ENCODE measurements around the gene TMEM30A. TPM values are rescaled to one million over a fixed set of nuclear protein-coding genes. Genes with fewer than 3 reads are reported as not detected.

The TMEM30A gene
- total RNA-seq, 5 donors from 2014 or later (not counting 1 experiment from before 2014, with no cell fraction given): 43.4 to 67.6 (median 55.1) TPM

DNA sequence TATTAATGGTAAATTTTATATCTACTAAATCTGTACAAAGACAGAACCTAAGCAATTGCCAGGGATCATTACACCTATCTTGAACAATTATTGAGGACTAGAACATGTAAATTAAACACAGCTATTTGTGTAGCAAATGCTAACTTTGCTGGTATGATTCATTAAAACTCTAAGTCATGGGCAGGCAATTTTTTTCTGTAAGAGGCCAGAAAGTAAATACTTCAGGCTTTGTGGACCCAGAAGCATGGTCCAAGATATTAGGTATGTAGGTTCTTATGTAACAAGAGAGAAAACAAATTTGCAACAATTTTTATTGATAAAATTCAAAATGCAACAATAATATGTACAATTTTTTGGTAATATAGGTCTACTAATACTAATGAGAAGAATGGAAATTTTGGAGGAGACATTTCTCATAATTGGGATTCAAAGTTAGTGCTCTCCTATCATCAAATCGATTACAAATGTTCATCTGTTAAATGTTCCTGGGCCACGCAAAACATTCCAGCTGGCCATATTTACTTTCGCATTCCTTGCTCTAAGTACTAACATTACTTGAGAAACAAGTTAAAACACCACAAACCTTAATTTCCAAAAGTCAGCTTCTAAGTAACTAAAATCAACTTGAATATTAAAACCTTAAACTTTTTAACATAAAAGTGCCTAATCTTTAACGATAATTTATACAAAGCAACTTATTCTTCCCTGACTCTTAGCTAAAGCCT lies 4.3 kb downstream of the TMEM30A start:
- DNase-seq (no peak), ATAC-seq (replicated peaks in 1 of 4) (no peak)
- WGBS (ENCODE audit: insufficient coverage): 100% methylated on average over 3 of the region's 4 CpGs
- Histone ChIP-seq H3K4me1 (ENCODE audit: control insufficient read depth in 1 of 2, extremely low read depth in 1 of 2, insufficient read depth in 2 of 2, low read length in 2 of 2) (peaks cover 12 to 17% of the 10 kb centered on the region in 2 experiments), H3K9me3 (no peaks in the 10 kb centered on the region), H3K27me3 (replicated peaks in 1 of 2; ENCODE audit: control insufficient read depth in 2 of 2, extremely low read depth in 1 of 2, insufficient read depth in 2 of 2, low read length in 1 of 2) (no peaks in the 10 kb centered on the region), H3K4me3 (ENCODE audit: control insufficient read depth in 1 of 2, extremely low read depth in 1 of 2, low read length in 1 of 2) (no peak overlapping the region), H3K36me3 (ENCODE audit: control insufficient read depth in 2 of 2, extremely low read depth in 1 of 2, insufficient read depth in 1 of 2, low read length in 1 of 2) (peaks cover 0 to 8% of the 10 kb centered on the region in 2 donors), H3K27ac (ENCODE audit: low read length) (no peak overlapping the region)
- ChIA-PET POLR2A (interaction anchor here in 1 of 2 donors (1.2 kb wide), 1 partner anchor 40 kb away, joined by 3 read pairs; no protein-coding TSS in a partner anchor), CTCF (interaction anchor here (0.9 to 4.5 kb wide), 6 partner anchors 13 to 282 kb away, joined by 3 to 20 read pairs (median 4); no protein-coding TSS in a partner anchor)
- no peaks in the 10 kb centered on the region for H3K9me3 Mint-ChIP-seq
- peaks cover 60 to 62% (median 61%) of the 10 kb centered on the region in 3 donors for H3K4me1 Mint-ChIP-seq
- H3K27me3 Mint-ChIP-seq: no peaks in the 10 kb centered on the region
- H3K4me3 Mint-ChIP-seq: peak overlapping the region in 1 of 3 donors; percentile 23
- peaks cover 10% of the 10 kb centered on the region for H3K36me3 Mint-ChIP-seq
- no peak overlapping the region for H3K27ac Mint-ChIP-seq

DNA sequence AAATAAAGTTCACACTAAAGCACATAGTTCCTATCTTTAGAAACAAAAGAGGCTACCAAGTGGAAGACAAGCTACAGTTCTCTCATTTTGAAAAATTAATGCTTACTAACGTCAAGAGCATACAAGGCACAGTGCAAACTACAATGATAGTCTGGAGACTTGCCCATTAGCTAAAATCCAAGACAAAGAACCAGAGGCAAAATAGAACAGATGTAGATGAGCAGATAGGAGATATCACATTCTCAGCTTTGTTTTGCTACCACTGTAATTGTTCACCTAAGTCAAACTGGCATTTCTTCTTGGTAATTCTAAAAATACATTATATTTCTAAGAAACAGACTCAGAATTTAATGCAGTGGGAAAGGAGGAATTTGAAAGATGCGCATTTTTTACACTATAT lies 5.2 kb downstream of the TMEM30A start:
- peaks cover 12 to 15% of the 10 kb centered on the region in 2 experiments for H3K4me1 ChIP-seq (ENCODE audit: control insufficient read depth in 1 of 2, extremely low read depth in 1 of 2, insufficient read depth in 2 of 2, low read length in 2 of 2)
- ChIA-PET POLR2A (interaction anchor here in 1 of 2 donors (1.2 kb wide), 1 partner anchor 39 kb away, joined by 3 read pairs; no protein-coding TSS in a partner anchor), CTCF (interaction anchor here (0.8 to 4.5 kb wide), 5 partner anchors 12 to 1546 kb away, joined by 3 to 20 read pairs (median 5); no protein-coding TSS in a partner anchor)
- no peak overlapping the region for H3K4me3 ChIP-seq (ENCODE audit: control insufficient read depth in 1 of 2, extremely low read depth in 1 of 2, low read length in 1 of 2)
- H3K27me3 Mint-ChIP-seq: no peaks in the 10 kb centered on the region
- WGBS (ENCODE audit: insufficient coverage): no CpG with 5 or more reads among the region's 2 CpGs
- H3K4me1 Mint-ChIP-seq: peaks cover 66 to 70% (median 69%) of the 10 kb centered on the region in 3 donors
- H3K36me3 Mint-ChIP-seq: peaks cover 16% of the 10 kb centered on the region
- no peaks in the 10 kb centered on the region for H3K9me3 ChIP-seq
- H3K27me3 ChIP-seq (replicated peaks in 1 of 2; ENCODE audit: control insufficient read depth in 2 of 2, extremely low read depth in 1 of 2, insufficient read depth in 2 of 2, low read length in 1 of 2): no peaks in the 10 kb centered on the region
- peak overlapping the region in 1 of 2 donors; percentile 44 for H3K27ac Mint-ChIP-seq
- no peak for ATAC-seq (replicated peaks in 1 of 4)
- H3K36me3 ChIP-seq (ENCODE audit: control insufficient read depth in 2 of 2, extremely low read depth in 1 of 2, insufficient read depth in 1 of 2, low read length in 1 of 2): peaks cover 0 to 8% of the 10 kb centered on the region in 2 donors
- H3K27ac ChIP-seq (ENCODE audit: low read length): no peak overlapping the region
- H3K4me3 Mint-ChIP-seq: no peak overlapping the region
- no peaks in the 10 kb centered on the region for H3K9me3 Mint-ChIP-seq
- DNase-seq: no peak

DNA sequence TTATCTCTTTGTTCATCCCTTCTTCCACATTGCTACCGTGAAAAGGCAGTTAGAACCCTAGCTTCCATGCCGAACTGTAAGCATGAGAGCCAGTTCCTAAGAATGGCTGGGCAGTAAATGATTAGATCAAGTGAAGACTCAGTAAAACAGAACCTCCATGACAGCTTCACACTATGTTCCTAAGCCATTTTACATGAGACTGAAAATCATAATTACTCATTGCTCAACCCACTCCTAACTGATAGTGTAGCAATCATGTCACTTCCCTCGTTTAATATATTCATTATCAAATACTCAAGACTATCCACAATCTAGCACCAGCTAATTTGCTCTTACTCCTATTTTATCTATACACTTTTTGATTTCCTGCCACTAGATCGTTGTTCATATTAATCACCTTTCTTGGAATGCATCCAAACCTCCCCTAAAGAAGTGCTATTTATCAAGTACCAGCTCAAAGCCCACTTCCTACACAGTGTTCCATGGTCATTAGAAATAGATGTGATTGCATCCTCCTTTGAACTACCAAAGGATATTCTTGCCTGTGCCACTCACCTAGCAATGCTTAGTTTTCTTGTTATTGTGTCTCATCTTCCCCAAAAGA lies 6.0 kb downstream of the TMEM30A start:
- Mint-ChIP-seq H3K36me3 (peaks cover 24% of the 10 kb centered on the region), H3K4me3 (peak overlapping the region in 1 of 3 donors; percentile 0), H3K27me3 (no peaks in the 10 kb centered on the region), H3K27ac (peak overlapping the region; percentile 2 to 17), H3K4me1 (peaks cover 75 to 79% (median 77%) of the 10 kb centered on the region in 3 donors), H3K9me3 (no peaks in the 10 kb centered on the region)
- ChIA-PET POLR2A (no interaction called here), CTCF (interaction anchor here (0.5 to 4.5 kb wide), 3 partner anchors 11 to 198 kb away, joined by 3 to 20 read pairs (median 3); no protein-coding TSS in a partner anchor)
- ATAC-seq (replicated peaks in 1 of 4) (no peak), DNase-seq (no peak)
- H3K36me3 ChIP-seq (ENCODE audit: control insufficient read depth in 2 of 2, extremely low read depth in 1 of 2, insufficient read depth in 1 of 2, low read length in 1 of 2): peaks cover 0 to 8% of the 10 kb centered on the region in 2 donors
- 30% methylated on average over 2 of the region's 4 CpGs for WGBS (ENCODE audit: insufficient coverage)
- H3K4me3 ChIP-seq (ENCODE audit: control insufficient read depth in 1 of 2, extremely low read depth in 1 of 2, low read length in 1 of 2): no peak overlapping the region
- no peaks in the 10 kb centered on the region for H3K27me3 ChIP-seq (replicated peaks in 1 of 2; ENCODE audit: control insufficient read depth in 2 of 2, extremely low read depth in 1 of 2, insufficient read depth in 2 of 2, low read length in 1 of 2)
- H3K4me1 ChIP-seq (ENCODE audit: control insufficient read depth in 1 of 2, extremely low read depth in 1 of 2, insufficient read depth in 2 of 2, low read length in 2 of 2): peaks cover 12% of the 10 kb centered on the region in 2 experiments
- no peak overlapping the region for H3K27ac ChIP-seq (ENCODE audit: low read length)
- no peaks in the 10 kb centered on the region for H3K9me3 ChIP-seq

DNA sequence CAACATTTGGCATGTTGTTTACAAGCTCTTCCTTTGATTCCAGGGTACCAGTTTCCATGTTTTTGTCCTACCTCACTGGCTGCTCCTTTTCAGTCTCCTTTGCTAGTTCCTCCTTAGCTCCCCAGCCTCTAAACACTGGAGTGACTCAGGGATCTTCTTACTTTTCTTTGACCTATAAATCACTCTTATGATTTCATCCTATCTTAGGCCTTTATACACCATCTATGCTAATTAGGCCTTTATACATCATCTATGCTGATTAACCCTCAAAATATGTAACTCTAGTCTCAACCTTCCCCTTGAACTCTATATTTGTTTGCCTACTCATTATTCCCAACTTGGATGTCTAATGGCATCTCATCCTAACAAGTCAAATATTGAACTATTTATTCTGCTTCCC lies 9.5 kb downstream of the TMEM30A start:
- DNase-seq (no peak), ATAC-seq (replicated peaks in 1 of 4) (no peak)
- H3K27me3 Mint-ChIP-seq: no peaks in the 10 kb centered on the region
- Histone ChIP-seq H3K27me3 (replicated peaks in 1 of 2; ENCODE audit: control insufficient read depth in 2 of 2, extremely low read depth in 1 of 2, insufficient read depth in 2 of 2, low read length in 1 of 2) (no peaks in the 10 kb centered on the region), H3K4me1 (ENCODE audit: control insufficient read depth in 1 of 2, extremely low read depth in 1 of 2, insufficient read depth in 2 of 2, low read length in 2 of 2) (peaks cover 0 to 9% of the 10 kb centered on the region in 2 experiments), H3K27ac (ENCODE audit: low read length) (no peak overlapping the region), H3K9me3 (no peaks in the 10 kb centered on the region), H3K4me3 (ENCODE audit: control insufficient read depth in 1 of 2, extremely low read depth in 1 of 2, low read length in 1 of 2) (no peak overlapping the region), H3K36me3 (ENCODE audit: control insufficient read depth in 2 of 2, extremely low read depth in 1 of 2, insufficient read depth in 1 of 2, low read length in 1 of 2) (peaks cover 0 to 16% of the 10 kb centered on the region in 2 donors)
- ChIA-PET CTCF (interaction anchor here (0.7 to 1.3 kb wide), 3 partner anchors 8 to 22 kb away, joined by 3 read pairs; no protein-coding TSS in a partner anchor), POLR2A (interaction anchor here in 1 of 2 donors (1.5 kb wide), 1 partner anchor 9 kb away, joined by 6 read pairs; the partner anchor contains the start of gene TMEM30A)
- H3K9me3 Mint-ChIP-seq: no peaks in the 10 kb centered on the region
- H3K4me3 Mint-ChIP-seq: no peak overlapping the region
- H3K36me3 Mint-ChIP-seq: peaks cover 49% of the 10 kb centered on the region
- peaks cover 77 to 80% (median 79%) of the 10 kb centered on the region in 3 donors for H3K4me1 Mint-ChIP-seq
- H3K27ac Mint-ChIP-seq: peak overlapping the region; percentile 23 to 79

DNA sequence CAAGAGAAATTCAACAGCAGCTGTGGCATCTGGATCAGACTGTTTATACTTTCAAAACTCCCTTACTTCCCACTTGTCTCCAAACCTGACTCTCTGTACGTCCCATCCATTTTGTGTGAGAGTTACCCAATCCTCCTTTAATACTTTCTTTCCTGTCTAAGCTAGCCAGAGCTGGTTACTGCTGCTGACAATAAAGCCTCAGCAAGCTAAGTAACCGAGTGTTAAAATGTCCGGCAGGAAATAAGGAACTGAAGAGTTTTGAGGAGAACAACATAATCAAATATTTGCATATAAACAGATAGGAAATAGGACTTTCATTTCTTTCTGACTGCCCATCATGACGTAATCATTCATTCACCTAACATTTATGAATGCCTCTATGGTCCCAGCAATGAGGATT lies 11.6 kb downstream of the TMEM30A start:
- CTCF ChIA-PET: interaction anchor here (0.5 to 2.3 kb wide), 6 partner anchors 12 to 290 kb away, joined by 3 to 6 read pairs (median 3); partner anchors contain the start of gene TMEM30A (in 1 of the 2)
- no peaks in the 10 kb centered on the region for H3K27me3 Mint-ChIP-seq

More for the DNA sequence above, 11.6 kb downstream of the TMEM30A start:
- no peak overlapping the region for H3K4me3 ChIP-seq (ENCODE audit: control insufficient read depth in 1 of 2, extremely low read depth in 1 of 2, low read length in 1 of 2)
- no peak for DNase-seq
- no peak for ATAC-seq (replicated peaks in 1 of 4)
- Mint-ChIP-seq H3K4me1 (peaks cover 64 to 79% (median 75%) of the 10 kb centered on the region in 3 donors), H3K9me3 (no peaks in the 10 kb centered on the region), H3K36me3 (peaks cover 47% of the 10 kb centered on the region), H3K4me3 (no peak overlapping the region), H3K27ac (no peak overlapping the region)
- H3K36me3 ChIP-seq (ENCODE audit: control insufficient read depth in 2 of 2, extremely low read depth in 1 of 2, insufficient read depth in 1 of 2, low read length in 1 of 2): peaks cover 0 to 16% of the 10 kb centered on the region in 2 donors
- H3K9me3 ChIP-seq: no peaks in the 10 kb centered on the region
- POLR2A ChIA-PET: interaction anchor here in 1 of 2 donors (0.6 kb wide), 1 partner anchor 282 kb away, joined by 3 read pairs; no protein-coding TSS in a partner anchor
- H3K27ac ChIP-seq (ENCODE audit: low read length): no peak overlapping the region
- H3K4me1 ChIP-seq (ENCODE audit: control insufficient read depth in 1 of 2, extremely low read depth in 1 of 2, insufficient read depth in 2 of 2, low read length in 2 of 2): peaks cover 0 to 9% of the 10 kb centered on the region in 2 experiments
- H3K27me3 ChIP-seq (replicated peaks in 1 of 2; ENCODE audit: control insufficient read depth in 2 of 2, extremely low read depth in 1 of 2, insufficient read depth in 2 of 2, low read length in 1 of 2): no peaks in the 10 kb centered on the region
- 100% methylated on average over 1 of the region's 4 CpGs for WGBS (ENCODE audit: insufficient coverage)
